Measurements from ENCODE around the gene CAPN13.
"Not testable (repeated sequence)": the region's sequence is repeated elsewhere in the genome, so short reads cannot be mapped to it uniquely, and the experiment has no call there.

The CAPN13 gene

GRCh38 chr2:30705711-30706533 lies 101.3 kb downstream of the CAPN13 start:
- DNase-seq (ENCODE audit: low read depth) = no peak

- DNase-seq (ENCODE audit: low read depth) = no peak
Observed at GRCh38 chr2:30705056-30705455, 102.2 kb downstream of the CAPN13 start.

GRCh38 chr2:30704309-30705020 lies 102.8 kb downstream of the CAPN13 start:
- no peak for DNase-seq (ENCODE audit: low read depth)

GRCh38 chr2:30702694-30703093 lies 104.6 kb downstream of the CAPN13 start:
- DNase-seq (ENCODE audit: low read depth) = no peak

- no peak for DNase-seq (ENCODE audit: low read depth)
Observed at GRCh38 chr2:30701782-30702181, 105.5 kb downstream of the CAPN13 start.

- not testable (repeated sequence) for DNase-seq (ENCODE audit: low read depth)
Observed at GRCh38 chr2:30697242-30698103, 109.8 kb downstream of the CAPN13 start.

- DNase-seq (ENCODE audit: low read depth) = no peak
Observed at GRCh38 chr2:30695749-30696148, 111.5 kb downstream of the CAPN13 start.

- DNase-seq (ENCODE audit: low read depth) = no peak
Observed at GRCh38 chr2:30694286-30695055, 112.8 kb downstream of the CAPN13 start.

- DNase-seq (ENCODE audit: low read depth) = no peak
Observed at GRCh38 chr2:30693821-30694281, 113.4 kb downstream of the CAPN13 start.

GRCh38 chr2:30692829-30693275 lies 114.4 kb downstream of the CAPN13 start:
- no peak for DNase-seq (ENCODE audit: low read depth)

GRCh38 chr2:30691948-30692828 lies 115.1 kb downstream of the CAPN13 start:
- DNase-seq (ENCODE audit: low read depth) = no peak

- DNase-seq (ENCODE audit: low read depth) = no peak
Observed at GRCh38 chr2:30691091-30691947, 115.9 kb downstream of the CAPN13 start.

GRCh38 chr2:30690126-30690561 lies 117.1 kb downstream of the CAPN13 start:
- DNase-seq (ENCODE audit: low read depth) = no peak

- no peak for DNase-seq (ENCODE audit: low read depth)
Observed at GRCh38 chr2:30689496-30690125, 117.6 kb downstream of the CAPN13 start.

- no peak for DNase-seq (ENCODE audit: low read depth)
Observed at GRCh38 chr2:30688956-30689401, 118.3 kb downstream of the CAPN13 start.

- DNase-seq (ENCODE audit: low read depth) = no peak
Observed at GRCh38 chr2:30686669-30687068, 120.6 kb downstream of the CAPN13 start.

GRCh38 chr2:30686000-30686399 lies 121.2 kb downstream of the CAPN13 start:
- DNase-seq (ENCODE audit: low read depth) = no peak

GRCh38 chr2:30684996-30685395 lies 122.2 kb downstream of the CAPN13 start:
- DNase-seq (ENCODE audit: low read depth) = no peak

- no peak for DNase-seq (ENCODE audit: low read depth)
Observed at GRCh38 chr2:30684516-30684915, 122.7 kb downstream of the CAPN13 start.

Data from T follicular helper cell (primary cell).